OCI-LY7 (cell line): Measurements from ENCODE around the gene COX4I1.

Source experiments
- CTCF ChIP-seq: fragments of 200-600 bp; sonication (generic); conservative IDR thresholded peaks from 2 replicates; pipeline ENCODE4 v1.5.1; 2014; ENCODE audit warnings: mild to moderate bottlenecking, antibody characterized with exemption, low read length, moderate library complexity, mixed read lengths
- EZH2phosphoT487 ChIP-seq: fragments of 200-600 bp; sonication (generic); IDR thresholded peaks from 2 replicates; pipeline ENCODE4 v1.6.1; 2018; ENCODE audit warnings: low read depth, borderline replicate concordance, mild to moderate bottlenecking, mixed run types, antibody characterized with exemption, low read length, moderate library complexity, mixed read lengths

GRCh38 chr16:85750146-85750826 is 49.2 kb upstream of the COX4I1 start:
- peak; percentile 15; the same call in 1 of the 2 replicates for TF ChIP-seq CTCF
- TF ChIP-seq EZH2phosphoT487: no peak
